Stimulated activated CD8-positive, alpha-beta memory T cell treated with anti-CD3 and anti-CD28 coated beads, Interleukin-7, amount 100 ng/mL, for 24 hours (primary cell): Measurements from ENCODE around the gene MYO1D.
A peak's percentile ranks its signal among the peaks of the same experiment; 100 is the strongest.
"Not testable (repeated sequence)": the region's sequence is repeated elsewhere in the genome, so short reads cannot be mapped to it uniquely, and the experiment has no call there.

ENCODE experiments used
- DNase-seq: peaks from one replicate; pipeline ENCODE4 v3.0.0-alpha.2; 2020; ENCODE audit warnings: low read depth

The MYO1D gene

GRCh38 chr17:32876417-32877163, at the start of gene MYO1D:
TSS of gene MYO1D (minus strand) at chr17:32877124. CDS start at chr17:32876872, 252 bp downstream.
- peak; percentile 35 for DNase-seq

- DNase-seq: no peak
Observed at GRCh38 chr17:32926183-32926582, 49.3 kb upstream of the MYO1D start.

GRCh38 chr17:32923905-32924304, 47.0 kb upstream of the MYO1D start:
- not testable (repeated sequence) for DNase-seq

- DNase-seq: no peak
Observed at GRCh38 chr17:32921017-32921416, 44.1 kb upstream of the MYO1D start.

GRCh38 chr17:32920293-32920692, 43.4 kb upstream of the MYO1D start:
- DNase-seq: no peak

- not testable (repeated sequence) for DNase-seq
Observed at GRCh38 chr17:32919876-32920275, 43.0 kb upstream of the MYO1D start.

- DNase-seq: no peak
Observed at GRCh38 chr17:32917842-32918241, 40.9 kb upstream of the MYO1D start.

GRCh38 chr17:32917081-32917480, 40.2 kb upstream of the MYO1D start:
- DNase-seq: no peak

- no peak for DNase-seq
Observed at GRCh38 chr17:32916134-32916533, 39.2 kb upstream of the MYO1D start.

GRCh38 chr17:32915245-32915644, 38.3 kb upstream of the MYO1D start:
- no peak for DNase-seq

GRCh38 chr17:32914181-32914580, 37.3 kb upstream of the MYO1D start:
- no peak for DNase-seq

GRCh38 chr17:32913593-32913992, 36.7 kb upstream of the MYO1D start:
- no peak for DNase-seq

GRCh38 chr17:32912218-32912897, 35.4 kb upstream of the MYO1D start:
- no peak for DNase-seq

- DNase-seq: no peak
Observed at GRCh38 chr17:32910769-32911168, 33.8 kb upstream of the MYO1D start.

- DNase-seq: peak; percentile 21
Observed at GRCh38 chr17:32909787-32910369, 33.0 kb upstream of the MYO1D start.

- no peak for DNase-seq
Observed at GRCh38 chr17:32907583-32907982, 30.7 kb upstream of the MYO1D start.

- DNase-seq: no peak
Observed at GRCh38 chr17:32904891-32905290, 28.0 kb upstream of the MYO1D start.

- DNase-seq: no peak
Observed at GRCh38 chr17:32903774-32904673, 27.1 kb upstream of the MYO1D start.

GRCh38 chr17:32901743-32902142, 24.8 kb upstream of the MYO1D start:
- no peak for DNase-seq

- no peak for DNase-seq
Observed at GRCh38 chr17:32899236-32900013, 22.5 kb upstream of the MYO1D start.

- no peak for DNase-seq
Observed at GRCh38 chr17:32896647-32897258, 19.8 kb upstream of the MYO1D start.
